GM13976 (cell line): Measurements from ENCODE around the gene MOB3A.

Source experiments
- DNase-seq: peaks from one replicate; pipeline ENCODE4 v3.0.0; 2012; ENCODE audit warnings: low spot score
- CTCF ChIP-seq: IDR thresholded peaks from 2 replicates; pipeline ENCODE4 v1.5.1; 2012; ENCODE audit warnings: borderline replicate concordance, mild to moderate bottlenecking; ENCODE audit not compliant: insufficient read depth; ENCODE audit errors: extremely low read depth, missing control alignments, control extremely low read depth
- in situ Hi-C: fragments of 300-500 bp; cut with MboI; formaldehyde crosslinking; loops from one replicate; pipeline ENCODE4 v1.12.0; 2022; ENCODE audit warnings: low sequenced_read_pairs, mixed read lengths, inconsistent platforms; ENCODE audit not compliant: unreplicated experiment

MOB3A gene

GRCh38 chr19:2062389-2062729 lies 33.8 kb downstream of the MOB3A start:
- no peak for DNase-seq
- no peak for TF ChIP-seq CTCF
- in situ Hi-C loops: no loop called here

- DNase-seq: peak; percentile 99
- in situ Hi-C loops: no loop called here
- no peak for TF ChIP-seq CTCF
Observed at GRCh38 chr19:2061495-2062388, 34.4 kb downstream of the MOB3A start.

GRCh38 chr19:2060884-2061494 lies 35.1 kb downstream of the MOB3A start:
- DNase-seq: no peak
- in situ Hi-C loops: no loop called here
- no peak for TF ChIP-seq CTCF

GRCh38 chr19:2059422-2060201 lies 36.5 kb downstream of the MOB3A start:
- in situ Hi-C loops: no loop called here
- no peak for TF ChIP-seq CTCF
- no peak for DNase-seq

GRCh38 chr19:2058570-2059421 lies 37.3 kb downstream of the MOB3A start:
- in situ Hi-C loops: no loop called here
- TF ChIP-seq CTCF: no peak
- no peak for DNase-seq
